SK-N-DZ (cell line): ENCODE data around the gene SPRYD3.

Experiments
- DNase-seq: peaks from one replicate; pipeline ENCODE4 v3.0.0-alpha.2; 2015; ENCODE audit warnings: low spot score

Gene SPRYD3

GRCh38 chr12:53063708-53064612 is 15.2 kb downstream of the SPRYD3 start:
- DNase-seq = no peak

- no peak for DNase-seq
Measured at GRCh38 chr12:53062977-53063707, 16.0 kb downstream of the SPRYD3 start.

GRCh38 chr12:53062011-53062961 is 16.9 kb downstream of the SPRYD3 start:
- DNase-seq = no peak

- no peak for DNase-seq
Measured at GRCh38 chr12:53061404-53062010, 17.7 kb downstream of the SPRYD3 start.

- DNase-seq = no peak
Measured at GRCh38 chr12:53060721-53061276, 18.4 kb downstream of the SPRYD3 start.

GRCh38 chr12:53060064-53060720 is 19.0 kb downstream of the SPRYD3 start:
- no peak for DNase-seq

GRCh38 chr12:53059434-53060063 is 19.6 kb downstream of the SPRYD3 start:
- no peak for DNase-seq

- DNase-seq = peak; percentile 15
Measured at GRCh38 chr12:53058674-53059433, 20.3 kb downstream of the SPRYD3 start.

- peak; percentile 16 for DNase-seq
Measured at GRCh38 chr12:53057816-53058500, 21.2 kb downstream of the SPRYD3 start.

GRCh38 chr12:53056901-53057300 is 22.3 kb downstream of the SPRYD3 start:
- no peak for DNase-seq

- no peak for DNase-seq
Measured at GRCh38 chr12:53056296-53056695, 22.9 kb downstream of the SPRYD3 start.

- no peak for DNase-seq
Measured at GRCh38 chr12:53055471-53056266, 23.5 kb downstream of the SPRYD3 start.

- DNase-seq = peak; percentile 95
Measured at GRCh38 chr12:53054112-53054878, 24.9 kb downstream of the SPRYD3 start.

- DNase-seq = peak; percentile 46
Measured at GRCh38 chr12:53053218-53054111, 25.7 kb downstream of the SPRYD3 start.

GRCh38 chr12:53052419-53053217 is 26.6 kb downstream of the SPRYD3 start:
- peak; percentile 21 for DNase-seq
